Tibial artery (tissue), 4 donors: ENCODE data around the gene CA4.
A peak's percentile ranks its signal among the peaks of the same experiment; 100 is the strongest.

Source experiments
- DNase-seq, 2 donors: peaks; one replicate each; pipeline ENCODE4 v3.0.0-alpha.2; 2019
- H3K27ac ChIP-seq, 2 donors: fragments of 200-600 bp; sonication (generic) in 1 of 2; 1 replicate in 1 of 2; 2 replicates in 1 of 2; pipeline ENCODE4 v1.5.1; 2018 to 2019; ENCODE audit warnings: mild to moderate bottlenecking in 1 of 2
- H3K27me3 ChIP-seq, 2 donors: fragments of 200-600 bp; sonication (generic) in 1 of 2; one replicate each; pipeline versions ENCODE4 v1.5.1 to v1.6.0; 2016 to 2019
- H3K36me3 ChIP-seq, 3 donors: fragments of 200-600 bp; sonication (generic) in 2 of 3; one replicate each; pipeline ENCODE4 v1.5.1; 2016 to 2019; ENCODE audit warnings: mild to moderate bottlenecking in 2 of 3
- H3K4me1 ChIP-seq, 4 donors: fragments of 200-600 bp; sonication (generic) in 2 of 4; 1 replicate in 3 of 4; 2 replicates in 1 of 4; pipeline ENCODE4 v1.5.1; 2016 to 2019
- H3K4me3 ChIP-seq, 2 donors: fragments of 200-600 bp; sonication (generic) in 1 of 2; 1 replicate in 1 of 2; 2 replicates in 1 of 2; pipeline ENCODE4 v1.5.1; 2018 to 2019; ENCODE audit warnings: mild to moderate bottlenecking in 2 of 2
- H3K9me3 ChIP-seq, 3 donors: fragments of 200-600 bp; sonication (generic) in 1 of 3; one replicate each; pipeline ENCODE4 v1.5.1; 2016 to 2019
- CTCF ChIP-seq, 2 experiments: fragments of 200-600 bp in 1 of 2; fragments of 450-650 bp in 1 of 2; IDR thresholded peaks; one replicate each; pipeline ENCODE4 v1.5.1; 2017 to 2019; ENCODE audit warnings: antibody characterized with exemption in 2 of 2, mild to moderate bottlenecking in 1 of 2, moderate library complexity in 1 of 2
- intact Hi-C: fragments of 100-400 bp; cut with DNase I; formaldehyde crosslinking; loops from one replicate; pipeline ENCODE4 v1.15.0; 2023; ENCODE audit warnings: low total_unique reads

Gene CA4

GRCh38 chr17:60134396-60135150, 15.2 kb upstream of the CA4 start:
- Histone ChIP-seq H3K36me3 (no peaks in the 10 kb centered on the region), H3K4me3 (peak overlapping the region; percentile 59 to 76), H3K27me3 (peaks cover 0 to 19% of the 10 kb centered on the region in 2 donors), H3K9me3 (no peaks in the 10 kb centered on the region), H3K4me1 (peaks cover 0 to 22% (median 17%) of the 10 kb centered on the region in 4 donors), H3K27ac (peak overlapping the region; percentile 59 to 61)
- DNase-seq: peak in 1 of 2 donors; percentile 55
- TF ChIP-seq CTCF (IDR thresholded peaks at IDR 0.05): no peak
- intact Hi-C loops: no loop called here

- Histone ChIP-seq H3K27me3 (peaks cover 0 to 27% of the 10 kb centered on the region in 2 donors), H3K36me3 (no peaks in the 10 kb centered on the region), H3K4me3 (peak overlapping the region; percentile 59 to 76), H3K4me1 (peaks cover 0 to 26% (median 21%) of the 10 kb centered on the region in 4 donors), H3K27ac (peak overlapping the region; percentile 59 to 61), H3K9me3 (no peaks in the 10 kb centered on the region)
- TF ChIP-seq CTCF (IDR thresholded peaks at IDR 0.05): no peak
- peak; percentile 83 to 90 for DNase-seq
- intact Hi-C loops: no loop called here
Observed at GRCh38 chr17:60135151-60135950, 14.4 kb upstream of the CA4 start.

GRCh38 chr17:60135951-60136666, 13.7 kb upstream of the CA4 start:
- H3K4me3 ChIP-seq: peak overlapping the region; percentile 59 to 76
- H3K27me3 ChIP-seq: peaks cover 0 to 35% of the 10 kb centered on the region in 2 donors
- no peak for TF ChIP-seq CTCF (IDR thresholded peaks at IDR 0.05)
- intact Hi-C loops: no loop called here
- H3K4me1 ChIP-seq: peaks cover 0 to 30% (median 23%) of the 10 kb centered on the region in 4 donors
- H3K27ac ChIP-seq: peak overlapping the region in 1 of 2 donors; percentile 59
- no peaks in the 10 kb centered on the region for H3K9me3 ChIP-seq
- H3K36me3 ChIP-seq: no peaks in the 10 kb centered on the region
- DNase-seq: peak in 1 of 2 donors; percentile 12

- no peak for TF ChIP-seq CTCF (IDR thresholded peaks at IDR 0.05)
- H3K27me3 ChIP-seq: peaks cover 0 to 43% of the 10 kb centered on the region in 2 donors
- H3K4me1 ChIP-seq: peaks cover 0 to 44% (median 33%) of the 10 kb centered on the region in 4 donors
- DNase-seq: no peak
- intact Hi-C loops: no loop called here
- H3K36me3 ChIP-seq: no peaks in the 10 kb centered on the region
- no peaks in the 10 kb centered on the region for H3K9me3 ChIP-seq
- H3K4me3 ChIP-seq: no peak overlapping the region
- H3K27ac ChIP-seq: no peak overlapping the region
Observed at GRCh38 chr17:60137731-60138130, 12.0 kb upstream of the CA4 start.

GRCh38 chr17:60138769-60139437, 10.9 kb upstream of the CA4 start:
- DNase-seq: no peak
- H3K36me3 ChIP-seq: no peaks in the 10 kb centered on the region
- no peaks in the 10 kb centered on the region for H3K9me3 ChIP-seq
- H3K4me3 ChIP-seq: no peak overlapping the region
- H3K4me1 ChIP-seq: peaks cover 0 to 46% (median 37%) of the 10 kb centered on the region in 4 donors
- peaks cover 0 to 43% of the 10 kb centered on the region in 2 donors for H3K27me3 ChIP-seq
- intact Hi-C loops: no loop called here
- no peak for TF ChIP-seq CTCF (IDR thresholded peaks at IDR 0.05)
- no peak overlapping the region for H3K27ac ChIP-seq
